ENCODE measurements around the gene RAPGEF1.

The RAPGEF1 gene

DNA sequence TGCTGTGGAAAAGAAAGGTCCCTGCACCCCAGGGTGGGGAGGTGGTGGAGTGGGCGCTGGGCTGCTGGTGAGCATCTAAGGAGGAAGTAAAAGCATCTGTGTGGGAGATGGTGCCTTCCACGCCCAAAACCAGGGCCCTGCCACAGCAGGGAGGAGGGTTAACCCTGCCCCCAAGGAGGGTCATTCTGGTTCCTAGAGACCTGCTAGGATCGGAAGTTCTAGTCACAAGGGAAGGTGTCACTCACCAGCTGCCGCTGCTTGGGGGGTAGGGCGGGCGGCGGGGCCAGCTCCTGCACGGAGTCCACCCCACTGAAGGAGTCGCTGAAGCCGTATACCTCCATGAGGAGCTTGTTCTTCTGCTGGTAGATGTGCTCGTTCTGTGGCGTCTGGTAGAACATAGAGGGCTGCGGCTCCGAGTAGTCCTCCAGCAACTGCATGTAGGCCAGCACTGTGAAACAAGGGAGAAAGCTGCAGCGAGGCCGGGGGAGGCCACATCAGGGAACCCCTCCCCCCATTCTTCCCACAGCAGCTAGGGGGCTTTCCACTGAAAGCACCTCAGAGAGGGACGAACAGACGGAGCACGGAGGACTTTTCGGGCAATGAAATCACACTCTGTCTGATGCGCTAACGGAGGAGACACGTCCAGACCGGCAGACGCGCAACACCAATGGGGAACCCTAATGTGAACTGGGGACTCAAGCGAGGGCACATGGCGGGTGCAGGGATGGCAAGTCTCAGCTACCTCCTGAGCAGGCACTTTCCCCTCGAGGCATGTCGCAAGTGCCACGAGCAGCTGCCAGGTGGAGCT lies 118.1 kb downstream of the RAPGEF1 start:
- DNase-seq: no peak

DNA sequence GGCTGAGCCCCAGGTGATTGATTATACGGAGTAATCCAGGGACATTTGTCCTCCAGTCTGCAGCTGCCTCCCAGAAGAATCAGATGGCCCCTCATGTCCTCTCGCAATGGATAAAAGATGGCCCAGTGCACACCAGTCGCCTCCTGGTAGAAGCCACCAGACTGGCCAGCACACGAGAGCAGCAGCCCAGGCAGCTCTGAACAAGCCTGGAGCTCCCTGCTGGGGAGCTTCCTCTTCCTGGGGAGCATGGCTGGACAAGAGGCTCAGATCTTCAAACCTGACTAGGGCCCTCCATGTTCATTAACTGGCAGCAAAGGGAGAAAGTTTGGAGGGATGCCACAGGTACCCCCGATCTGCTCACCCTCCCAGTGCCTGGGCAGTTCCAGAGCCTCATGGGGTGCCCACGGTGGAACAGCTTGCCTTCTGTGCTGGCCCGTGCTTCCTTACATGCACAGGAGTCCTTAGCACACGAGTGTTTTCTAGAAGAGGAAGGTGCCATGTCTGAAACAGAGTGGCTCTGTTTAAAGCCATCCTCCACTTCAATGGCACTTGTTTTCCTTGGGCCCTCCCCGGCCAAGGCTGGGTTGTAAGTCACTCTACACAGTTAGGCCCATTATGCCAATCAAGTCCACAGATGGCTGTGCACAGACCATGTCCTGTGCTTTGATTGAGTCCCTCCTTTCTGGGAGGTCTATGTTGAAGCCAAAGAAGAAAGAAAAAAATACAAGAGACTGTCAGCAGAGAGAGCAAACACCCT lies 118.9 kb downstream of the RAPGEF1 start:
- DNase-seq: no peak

DNA sequence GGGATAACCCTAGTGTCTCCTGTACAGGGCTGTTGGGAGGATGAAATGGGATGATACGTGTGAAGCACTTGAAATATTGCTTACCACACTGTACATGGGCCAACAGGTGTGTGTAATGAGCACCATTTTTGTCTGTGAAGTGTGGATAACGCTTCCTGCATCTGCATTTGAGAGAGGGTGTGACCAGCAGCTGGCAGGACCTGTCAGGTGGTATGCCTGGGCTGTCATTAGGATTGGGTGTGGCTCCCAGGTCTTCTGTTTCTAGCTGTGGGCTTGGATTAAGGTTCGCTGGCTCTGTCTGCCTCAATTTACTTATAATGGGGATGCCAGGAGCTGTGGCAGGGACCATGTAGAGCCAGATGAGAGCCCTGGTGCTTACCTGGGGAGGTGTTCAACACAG lies 120.2 kb downstream of the RAPGEF1 start:
- no peak for DNase-seq

DNA sequence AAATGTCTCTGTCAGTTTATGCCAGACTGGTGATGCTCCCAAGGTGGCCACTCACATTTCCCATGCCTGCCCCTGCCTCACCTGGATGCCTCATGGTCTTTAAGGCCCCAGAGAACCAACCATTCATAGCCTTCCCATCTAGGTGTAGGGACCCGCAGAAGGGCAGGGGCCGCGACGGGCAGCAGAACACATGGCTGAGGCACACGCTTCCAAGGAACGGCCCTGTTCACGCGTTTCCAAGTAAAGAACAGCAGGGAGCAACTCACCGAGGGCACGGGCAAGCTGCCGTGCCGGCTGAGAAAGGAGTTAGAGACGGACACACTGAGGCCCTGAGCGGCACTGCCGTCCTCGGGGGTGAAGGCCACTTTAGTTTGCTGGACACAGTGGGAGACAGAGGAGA lies 121.1 kb downstream of the RAPGEF1 start:
- DNase-seq: no peak

DNA sequence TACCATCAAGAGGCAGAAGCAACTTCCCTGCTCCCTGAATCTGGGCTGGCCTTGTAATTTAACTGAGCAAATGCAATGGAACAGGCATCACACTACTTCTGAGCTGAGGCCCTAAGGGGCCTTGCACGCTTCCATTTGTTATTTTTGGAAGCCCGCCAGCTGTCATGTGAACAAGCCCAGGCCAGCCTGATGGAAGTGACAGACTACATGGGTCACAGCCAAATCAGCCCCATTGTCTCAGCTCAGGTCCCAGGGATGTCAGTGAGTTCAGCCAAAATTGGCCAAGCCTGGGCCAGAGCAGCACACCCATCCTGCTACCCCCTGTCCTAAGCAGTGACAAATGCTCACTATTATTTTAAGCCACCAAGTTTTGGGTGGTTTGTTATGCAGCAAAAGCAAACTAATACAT lies 121.8 kb downstream of the RAPGEF1 start:
- DNase-seq: no peak

DNA sequence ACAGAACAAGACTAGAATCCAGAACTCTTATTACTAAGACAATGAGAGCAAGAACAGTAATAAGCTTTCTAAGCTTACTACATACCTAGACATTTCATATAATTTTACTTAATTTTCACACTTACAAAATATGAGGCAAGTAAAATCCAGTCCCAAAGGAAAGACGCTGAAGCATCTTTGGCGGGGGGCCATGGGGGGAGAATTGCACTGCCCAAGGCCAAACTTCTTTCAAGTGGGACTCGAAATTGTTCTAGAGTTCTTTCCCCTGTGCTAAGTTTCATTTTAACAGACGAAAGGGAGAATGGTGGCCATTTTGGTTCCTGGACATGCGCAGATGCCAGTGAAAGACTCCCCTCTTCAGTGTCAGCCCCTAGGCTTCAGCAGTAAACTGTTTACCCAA lies 122.3 kb downstream of the RAPGEF1 start:
- no peak for DNase-seq

DNA sequence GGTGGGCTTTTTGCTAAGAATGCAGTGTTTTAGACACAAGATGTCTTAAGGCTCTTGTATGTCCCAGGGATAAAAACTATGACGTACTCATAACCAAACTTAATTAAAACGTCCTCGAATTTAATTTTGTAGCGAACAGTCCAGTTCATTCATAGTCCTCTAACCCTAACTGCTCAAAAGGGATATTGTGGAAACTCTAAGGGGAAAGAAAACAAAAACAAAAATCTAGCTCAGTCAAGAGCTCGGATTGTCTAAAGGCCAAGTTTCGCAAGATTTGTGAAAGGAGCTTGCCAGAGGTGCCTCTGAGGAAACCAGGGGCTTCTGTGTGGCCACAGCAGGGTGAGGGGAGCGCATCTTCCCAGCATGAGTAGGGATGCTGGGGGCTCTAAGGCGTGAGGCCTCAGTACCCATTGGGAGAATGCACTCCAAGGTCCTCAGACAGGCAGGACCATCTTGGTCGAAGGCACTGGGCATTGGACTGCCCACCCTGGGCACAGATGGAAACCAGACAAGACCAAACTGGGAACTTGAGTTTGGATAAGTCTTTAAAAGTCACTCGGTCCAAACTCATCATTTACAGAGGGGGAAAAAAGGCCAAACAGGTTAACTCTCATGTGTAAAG lies 122.8 kb downstream of the RAPGEF1 start:
- no peak for DNase-seq

DNA sequence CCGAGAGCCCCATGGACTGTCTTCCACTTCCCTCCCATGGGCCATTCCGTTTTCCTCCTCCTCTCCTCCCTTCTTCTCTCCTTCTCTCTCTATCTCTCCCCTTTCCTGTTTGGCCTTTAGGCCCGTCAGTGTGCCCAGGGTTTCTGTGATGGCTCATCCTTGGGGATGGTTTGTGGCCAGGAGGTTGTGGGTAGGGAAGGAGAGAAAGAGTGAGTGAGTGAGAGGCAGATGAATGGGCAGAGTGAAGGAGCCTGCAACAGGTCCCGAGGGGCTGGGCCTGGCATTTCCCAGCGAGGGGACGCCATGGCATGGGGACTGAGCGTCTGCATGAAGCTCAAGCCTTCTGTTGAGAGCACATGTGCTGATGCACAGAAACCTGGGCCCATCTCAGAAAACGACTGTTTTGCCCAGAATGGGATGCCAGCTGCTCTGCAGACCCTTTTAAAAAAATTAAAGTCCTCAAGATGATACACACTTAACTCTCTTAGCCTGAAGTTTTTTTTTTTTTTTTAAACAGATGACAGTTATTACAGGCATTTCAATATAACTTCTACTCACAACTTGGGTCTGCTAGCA lies 125.4 kb downstream of the RAPGEF1 start:
- no peak for DNase-seq

DNA sequence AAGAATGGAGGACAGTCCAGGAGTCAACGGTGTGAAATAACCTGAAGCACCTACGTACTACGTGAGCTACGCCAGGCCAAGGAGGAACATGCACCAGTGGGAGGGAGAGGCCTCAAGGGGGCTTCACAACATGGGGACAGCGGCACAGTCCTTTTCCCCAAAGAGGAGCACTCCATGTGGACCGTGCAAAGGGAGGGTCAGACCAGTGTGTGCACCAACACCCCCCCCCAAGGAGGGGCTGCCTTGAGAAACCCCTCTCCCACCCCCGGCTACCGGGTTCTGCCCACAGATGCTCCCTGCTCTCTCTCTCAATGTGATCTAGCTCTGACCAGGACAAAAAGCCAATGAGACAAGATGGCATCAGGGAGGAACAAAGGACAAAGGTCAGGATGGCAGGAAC lies 126.0 kb downstream of the RAPGEF1 start:
- DNase-seq: no peak

DNA sequence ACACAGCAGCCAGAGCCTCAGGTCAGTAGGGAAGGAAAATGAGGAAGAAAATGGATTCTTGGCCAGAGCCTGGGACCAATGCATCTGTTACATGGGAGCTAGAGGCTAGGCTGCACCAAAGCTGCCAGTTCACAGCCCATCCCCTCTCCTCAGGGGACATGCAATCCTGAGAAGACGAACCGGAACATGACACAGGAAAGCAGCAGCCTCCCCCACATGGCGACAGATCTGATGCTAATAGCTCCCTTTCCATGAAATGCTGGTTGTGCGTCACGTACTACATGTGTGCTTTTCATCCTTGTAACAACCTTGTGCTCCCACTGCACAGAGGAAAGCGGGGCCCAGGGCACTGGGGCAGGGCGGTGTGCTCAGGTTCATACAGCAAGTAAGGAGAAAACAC lies 127.0 kb downstream of the RAPGEF1 start:
- no peak for DNase-seq

DNA sequence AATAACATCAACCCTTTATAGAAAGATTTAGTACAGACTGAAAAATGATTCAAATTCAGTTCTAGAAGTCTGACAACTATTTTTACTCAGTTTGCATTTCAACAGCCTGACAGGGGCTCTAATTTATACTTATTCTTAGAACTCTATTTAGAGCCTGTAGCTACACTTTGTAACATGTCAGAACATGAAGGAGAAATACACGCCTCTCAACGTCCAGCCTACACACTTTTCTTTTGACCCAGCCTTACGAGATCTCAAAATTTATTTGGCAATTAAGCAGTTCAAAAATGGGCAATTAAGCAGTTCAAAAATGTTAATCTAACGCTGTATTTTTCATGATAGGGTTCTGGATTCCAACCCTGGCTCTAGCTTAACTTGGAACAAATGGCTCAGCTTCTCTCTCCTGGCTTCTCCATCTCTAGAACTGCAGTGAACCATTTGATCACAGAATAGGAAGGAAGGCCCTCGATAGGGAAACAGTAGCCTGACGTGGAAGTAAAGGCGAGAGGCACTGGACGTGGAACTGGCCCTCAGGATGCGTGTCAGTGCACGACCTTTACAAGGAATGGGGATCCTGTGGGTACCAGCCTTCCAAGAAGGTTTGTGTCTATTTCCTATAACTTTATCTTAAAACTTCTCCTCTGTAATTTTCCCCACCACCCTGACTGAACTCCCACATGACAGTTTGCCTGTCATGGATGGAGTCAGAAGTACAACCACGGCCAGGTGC lies 128.1 kb downstream of the RAPGEF1 start:
- DNase-seq: no peak

DNA sequence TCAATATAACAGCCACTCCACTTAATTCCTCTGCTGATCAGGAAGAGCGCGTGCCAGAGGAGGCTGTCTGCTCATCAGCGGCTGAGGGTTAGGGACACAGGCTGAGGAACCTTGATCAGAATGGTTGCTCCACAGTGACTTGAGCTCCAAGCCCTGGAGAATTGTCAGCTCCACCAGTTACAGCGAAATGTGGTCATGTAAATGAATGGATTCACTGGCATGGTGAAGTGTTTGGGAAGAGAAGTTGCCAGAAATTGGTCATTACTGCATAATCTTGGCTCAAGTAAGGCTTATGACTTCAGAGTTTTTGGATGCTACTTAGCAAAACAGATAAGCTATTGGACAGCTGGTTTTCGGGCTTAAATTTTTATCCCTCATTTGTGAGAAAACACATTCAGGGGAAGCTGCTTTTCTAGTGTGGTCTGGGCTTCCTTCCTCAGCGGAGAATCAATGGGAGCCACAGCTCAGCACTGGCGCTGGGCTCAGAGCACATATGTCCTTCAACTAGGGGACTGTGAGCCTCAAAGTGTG lies 129.6 kb downstream of the RAPGEF1 start:
- DNase-seq: no peak

DNA sequence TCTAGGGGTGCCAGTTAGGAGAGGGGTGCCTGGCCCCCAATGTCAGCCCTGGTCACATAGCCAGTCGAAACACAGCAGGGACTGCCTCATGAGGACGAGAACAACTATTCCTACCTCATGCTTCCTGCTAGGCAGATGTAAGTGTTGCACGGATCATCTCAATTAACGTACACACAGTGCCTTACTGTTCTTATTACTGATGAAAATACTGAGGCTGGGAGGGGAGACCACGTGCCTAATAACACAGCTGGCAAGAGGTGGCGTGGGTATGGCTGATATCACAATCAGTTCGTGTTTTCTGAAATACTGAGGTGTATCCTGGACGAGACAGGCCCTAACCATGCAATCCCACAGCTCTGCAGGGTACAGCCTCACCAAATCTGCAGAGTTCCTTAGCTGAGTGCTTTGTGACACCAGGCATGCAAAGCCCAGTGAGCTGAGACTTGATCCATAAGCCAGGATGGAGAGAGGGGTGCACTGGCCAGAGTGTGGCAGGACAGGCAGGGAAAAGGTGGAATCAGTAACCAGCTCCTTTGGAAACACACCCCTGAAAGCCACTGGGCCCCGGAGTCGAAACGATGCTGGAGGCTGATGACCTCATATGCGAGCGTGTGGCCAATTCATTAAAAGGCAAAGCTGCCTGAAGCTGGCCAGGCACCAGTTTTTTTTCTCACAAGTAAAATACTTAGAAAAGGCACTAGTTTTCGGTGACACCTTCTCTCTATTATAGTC lies 130.6 kb downstream of the RAPGEF1 start:
- no peak for DNase-seq

DNA sequence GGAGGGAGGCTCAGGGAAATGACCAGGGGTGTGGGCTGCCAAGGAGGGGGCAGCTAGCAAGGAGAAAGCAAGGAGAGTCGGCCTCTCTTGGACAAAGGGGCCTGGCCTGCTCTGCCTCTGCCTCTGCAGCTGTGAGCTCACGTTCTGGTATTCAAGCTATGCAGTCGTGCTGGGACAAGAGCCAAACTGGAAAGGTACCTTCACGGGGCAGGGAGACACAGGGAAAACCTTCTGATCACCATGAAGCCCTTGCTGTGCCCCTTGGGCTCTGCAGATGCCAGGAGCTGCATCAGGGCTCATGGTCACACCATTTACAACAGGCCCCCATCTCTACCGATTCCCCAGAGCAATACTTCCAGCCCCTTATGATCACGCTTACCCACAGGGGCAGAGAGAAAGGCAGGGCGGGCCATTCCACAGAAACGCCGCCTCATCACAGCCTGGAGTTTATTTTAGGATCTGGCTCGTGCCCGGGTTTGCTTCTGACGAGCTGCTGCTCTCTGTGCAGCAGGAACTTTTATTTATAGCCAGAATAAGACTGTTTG lies 131.3 kb downstream of the RAPGEF1 start:
- DNase-seq: no peak

DNA sequence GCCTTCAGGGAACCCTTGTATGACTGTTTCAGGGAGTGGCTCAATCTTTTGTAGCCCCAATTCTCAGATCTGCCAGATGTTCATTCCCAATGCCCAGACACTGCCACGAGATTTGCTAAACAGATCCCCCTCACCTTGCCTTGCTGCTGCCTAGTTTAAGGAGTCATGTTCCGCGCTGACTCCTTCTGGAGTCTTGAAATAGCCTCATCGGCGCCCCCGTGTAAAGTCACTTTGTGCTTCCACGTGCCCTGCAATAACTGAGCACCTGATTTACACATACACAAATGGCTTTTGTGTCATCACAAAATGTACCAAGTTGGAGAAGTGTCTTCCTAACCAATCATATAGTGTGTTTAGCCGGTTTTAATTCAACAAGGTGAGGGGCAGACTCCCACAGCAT lies 132.3 kb downstream of the RAPGEF1 start:
- DNase-seq: no peak

DNA sequence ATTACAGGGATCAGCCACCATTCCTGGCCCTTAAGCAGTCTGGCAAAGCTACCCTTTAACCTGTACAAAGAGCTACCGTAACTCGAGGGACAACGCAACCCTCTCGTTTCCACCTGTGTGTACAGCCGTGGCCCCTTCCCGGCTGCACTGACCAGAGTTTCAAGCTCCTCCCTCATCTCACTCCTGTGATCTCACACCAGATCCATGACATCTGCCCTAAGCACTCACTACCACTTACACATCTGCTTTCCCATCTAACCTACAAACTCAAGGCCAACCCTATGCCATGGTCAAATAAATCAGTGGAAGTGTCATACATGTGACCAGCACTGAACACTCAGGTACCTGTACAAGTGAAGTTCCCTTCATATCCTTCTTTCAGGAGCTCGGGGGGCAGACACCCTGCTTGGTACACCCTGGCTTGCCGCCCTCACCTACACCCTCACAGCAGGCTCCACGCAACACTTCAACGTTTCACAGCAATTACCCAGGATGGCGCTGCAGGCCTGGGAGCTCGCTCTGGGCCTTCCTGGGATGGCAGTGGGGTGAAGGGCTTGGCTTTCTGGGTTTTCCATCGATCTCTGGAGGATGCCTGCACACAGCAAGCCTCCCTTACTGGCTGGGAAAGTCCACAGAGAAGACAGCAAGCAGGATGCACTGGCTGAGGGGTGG lies 132.8 kb downstream of the RAPGEF1 start:
- no peak for DNase-seq

DNA sequence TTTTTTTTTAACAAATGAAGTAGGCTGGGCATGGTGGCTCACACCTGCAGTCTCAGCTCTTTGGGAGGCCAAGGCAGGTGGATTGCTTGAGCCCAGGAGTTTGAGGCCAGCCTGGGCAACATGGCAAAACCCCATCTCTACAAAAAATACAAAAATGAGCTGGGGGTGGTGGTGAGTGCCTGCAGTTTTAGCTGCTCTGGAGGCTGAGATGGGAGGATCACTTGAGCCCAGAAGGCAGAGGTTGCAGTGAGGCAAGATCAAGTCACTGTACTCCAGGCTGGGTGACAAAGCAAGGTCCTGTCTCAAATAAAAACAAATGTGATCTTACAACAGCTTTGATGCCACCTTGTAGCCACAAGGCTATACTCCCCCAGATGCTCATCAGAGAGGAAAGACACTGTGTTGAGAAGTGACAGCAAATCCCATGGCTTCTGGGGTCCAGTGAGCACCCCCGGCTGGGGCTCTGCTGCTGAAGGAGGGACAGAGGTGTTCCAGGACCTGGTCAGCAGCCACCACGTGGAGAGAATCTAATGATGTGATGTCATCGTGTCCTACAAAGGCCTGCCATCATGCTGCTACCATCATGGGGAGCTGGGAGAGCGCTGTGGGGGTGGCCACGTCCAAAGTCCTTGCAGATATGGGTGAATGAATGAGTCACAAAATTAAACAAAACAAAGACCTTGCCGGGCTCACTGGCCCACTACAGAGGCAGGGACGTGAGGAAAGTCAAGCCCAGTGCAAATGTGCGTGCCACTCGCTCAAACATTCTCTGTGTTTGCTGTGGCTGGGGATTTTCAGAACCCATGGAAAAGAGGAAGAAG lies 133.9 kb downstream of the RAPGEF1 start:
- no peak for DNase-seq

DNA sequence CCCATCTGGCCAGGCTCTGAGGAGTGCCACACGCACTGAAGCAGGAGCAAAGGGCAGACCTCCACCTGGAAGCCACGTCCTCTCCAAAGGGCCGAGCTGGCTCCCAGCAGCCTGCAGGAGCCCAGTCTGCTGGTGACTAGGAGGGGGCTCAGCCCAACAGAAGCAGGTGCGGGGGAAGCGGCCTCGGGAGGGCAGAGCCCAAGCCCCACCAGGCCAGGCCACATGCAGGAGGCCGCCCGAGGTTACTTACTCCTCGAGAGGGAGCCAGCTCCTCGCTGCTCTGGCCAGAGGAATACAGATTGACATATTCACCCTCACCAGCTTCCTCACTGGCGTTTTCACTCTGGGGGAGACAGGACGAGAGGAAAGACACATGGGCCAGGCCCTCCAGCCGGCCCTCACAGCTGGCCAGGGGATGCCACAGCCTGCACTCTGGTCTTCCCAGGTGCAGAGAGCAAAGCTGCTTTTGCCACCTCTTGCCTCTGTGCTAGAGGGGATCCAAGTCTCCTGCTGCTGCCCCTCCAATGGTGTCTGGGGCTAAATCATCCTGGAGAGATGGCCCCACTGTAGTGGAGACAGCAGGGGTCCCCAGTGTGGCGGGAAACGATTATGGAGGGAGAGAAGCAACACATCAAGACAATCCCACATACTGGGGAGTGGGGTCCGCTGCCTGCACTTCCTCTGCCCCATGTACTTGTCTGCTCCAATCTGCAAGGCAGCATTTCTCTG lies 136.0 kb downstream of the RAPGEF1 start:
- no peak for DNase-seq

DNA sequence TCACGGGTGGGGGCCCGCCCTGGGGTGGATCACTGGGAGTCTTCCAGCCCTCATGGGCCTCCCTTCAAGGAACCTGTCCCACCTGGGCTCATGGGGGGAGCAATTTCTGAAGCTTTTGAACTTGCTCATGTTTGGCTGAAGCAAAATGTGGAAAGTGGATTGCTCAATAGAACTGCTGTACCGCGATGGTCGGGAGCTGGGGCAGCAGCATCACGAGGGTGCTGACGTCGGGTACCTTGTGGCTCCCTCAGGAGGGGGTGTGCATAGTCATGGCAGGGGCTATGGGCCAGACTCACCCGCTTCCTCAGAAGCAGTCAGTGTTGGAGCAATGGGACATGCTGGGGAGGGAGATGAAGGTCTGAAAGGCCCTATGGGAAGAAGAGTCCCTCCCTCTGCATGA lies 136.7 kb downstream of the RAPGEF1 start:
- no peak for DNase-seq
